UCSD-AML1 (cell line): ENCODE data around the gene TNS4.

Experiments
- DNase-seq: peaks from one replicate; lab custom pipeline; 2025; ENCODE audit not compliant: unreplicated experiment; lab: John Stamatoyannopoulos, UW

Gene TNS4

DNA sequence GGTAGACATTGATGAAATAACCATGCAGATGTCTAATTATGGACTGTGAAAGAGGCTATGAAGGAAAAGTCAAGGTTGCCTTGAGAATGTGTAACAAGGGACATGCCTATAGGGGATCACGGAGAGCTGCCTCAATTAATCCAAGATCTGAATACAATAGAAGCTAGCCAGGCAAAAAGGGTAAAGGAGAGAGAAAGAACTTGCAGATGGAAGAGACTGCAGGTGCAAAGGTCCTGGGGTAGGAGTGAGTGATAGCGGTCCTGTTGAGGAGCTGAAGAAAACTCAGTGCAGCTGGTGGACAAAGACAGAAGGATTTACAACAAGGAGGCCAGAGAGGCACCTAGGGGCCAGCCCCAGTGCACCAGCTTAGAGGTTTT lies 15.9 kb upstream of the TNS4 start:
- no peak for DNase-seq

DNA sequence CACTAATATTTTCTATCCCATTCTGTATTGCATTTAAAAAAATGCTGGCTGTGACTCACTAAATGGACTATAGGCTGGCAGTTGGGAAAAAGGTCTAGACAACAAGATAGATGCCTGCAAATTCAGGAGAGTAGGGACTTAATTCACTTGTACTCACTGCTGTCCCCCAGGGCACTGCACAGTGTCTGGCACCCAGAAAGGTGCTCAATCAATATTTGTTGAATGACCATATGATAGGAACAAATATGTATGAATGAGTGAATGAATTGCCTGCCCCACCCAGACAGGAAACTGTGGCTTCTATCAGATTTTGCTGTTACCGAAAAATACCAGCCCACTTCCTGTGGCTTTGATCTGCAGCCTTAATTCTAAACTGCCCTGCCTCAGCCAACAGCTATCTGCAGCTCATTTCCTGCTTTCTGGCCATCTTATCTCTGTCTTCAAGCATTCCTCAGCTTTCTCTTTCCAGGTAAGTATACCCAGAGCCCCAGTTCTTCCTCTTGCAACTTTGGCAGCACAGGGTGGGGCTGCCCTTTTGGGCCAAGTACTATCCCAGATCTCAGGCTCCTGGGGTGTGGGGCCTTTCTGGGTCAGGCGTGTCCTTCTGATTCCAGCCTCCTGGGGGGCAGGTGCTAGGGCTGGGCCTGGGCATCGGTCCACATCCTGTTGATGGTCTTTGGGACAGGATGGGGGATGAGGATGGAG lies 15.3 kb upstream of the TNS4 start:
- peak; percentile 40 for DNase-seq

DNA sequence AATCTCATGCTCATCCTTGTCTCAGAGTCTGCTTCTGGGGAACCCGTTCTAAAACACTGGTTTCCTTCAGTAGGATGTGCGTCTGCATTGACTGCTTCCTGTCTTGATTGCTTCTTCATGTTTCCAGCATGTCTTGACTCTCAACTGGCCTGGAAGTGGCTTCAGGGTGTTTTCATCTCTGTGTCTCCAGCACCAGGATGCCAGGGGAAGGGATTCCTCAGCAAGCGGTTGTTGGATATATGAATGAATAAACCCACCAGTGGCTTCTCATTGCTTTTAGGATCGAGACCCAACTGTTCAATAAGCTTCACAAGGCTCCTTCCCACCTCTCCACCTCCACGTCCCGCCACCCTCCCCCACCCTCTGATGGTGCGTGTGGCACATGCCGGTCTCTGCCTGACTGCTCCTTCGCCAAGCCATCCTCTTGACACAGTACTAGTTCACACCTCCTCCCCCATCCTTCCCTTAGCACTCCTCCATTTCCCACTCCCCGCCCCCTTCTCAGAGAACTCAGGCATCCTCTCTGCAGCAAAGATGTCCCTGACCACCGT lies 14.1 kb upstream of the TNS4 start:
- DNase-seq = no peak

DNA sequence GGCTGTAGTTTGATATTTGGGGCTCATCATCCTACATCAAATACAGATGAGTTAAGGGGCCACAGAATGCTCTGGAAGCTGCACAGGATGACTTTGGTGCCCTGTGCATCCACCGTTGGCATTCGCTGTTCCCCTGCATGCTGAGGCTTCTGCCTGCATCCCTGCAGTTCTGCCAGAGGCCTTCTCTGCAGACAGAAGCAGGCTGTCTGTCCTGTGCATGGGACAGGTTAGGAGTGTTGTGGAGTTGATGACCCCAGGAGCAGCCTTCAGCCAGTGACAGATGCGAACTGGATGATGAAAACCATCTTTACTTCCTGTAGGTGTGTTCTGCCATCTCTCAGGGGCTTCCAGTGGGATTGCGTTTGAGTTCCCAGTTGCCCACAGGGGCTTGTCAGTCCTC lies 13.6 kb upstream of the TNS4 start:
- no peak for DNase-seq

DNA sequence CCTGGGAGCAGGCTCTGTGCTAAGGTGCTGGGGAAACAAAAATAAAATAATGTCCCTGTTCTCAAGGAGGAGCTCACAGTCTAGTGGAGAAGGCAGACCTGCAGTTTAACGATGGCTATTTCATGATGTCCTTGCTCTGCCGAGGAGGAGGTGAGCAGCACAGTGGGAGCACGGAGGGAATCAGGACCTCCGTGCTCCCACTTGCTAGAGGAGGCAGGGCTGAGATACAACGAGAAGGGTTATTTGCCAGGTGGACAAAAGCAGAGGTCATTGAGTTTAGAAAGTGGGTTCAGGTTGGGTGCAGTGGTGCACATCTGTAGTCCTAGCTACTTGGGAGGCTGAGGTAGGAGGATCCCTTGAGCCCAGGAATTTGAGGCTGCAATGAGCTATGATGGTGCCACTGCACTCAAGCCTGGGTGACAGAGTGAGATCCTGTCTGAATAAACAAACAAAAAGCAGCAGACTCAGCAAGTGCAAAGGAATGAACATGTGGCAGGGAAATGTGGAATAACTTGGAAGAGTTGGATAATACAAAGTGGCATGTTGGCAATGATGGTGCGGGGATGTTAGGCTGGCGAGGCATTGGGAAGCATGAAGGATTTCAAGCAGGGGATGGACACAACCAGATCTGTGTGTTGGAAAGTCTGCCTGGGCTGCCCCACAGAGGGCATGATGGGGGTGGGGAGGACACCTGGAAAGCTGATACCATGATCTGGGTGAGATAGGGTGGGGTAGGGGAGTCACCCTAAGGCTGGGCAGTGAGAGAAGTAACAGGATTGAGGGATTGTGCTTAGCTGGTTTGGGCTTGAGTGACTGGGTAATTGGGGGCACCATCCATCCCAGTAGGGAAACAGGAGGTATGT lies 12.8 kb upstream of the TNS4 start:
- DNase-seq = no peak

DNA sequence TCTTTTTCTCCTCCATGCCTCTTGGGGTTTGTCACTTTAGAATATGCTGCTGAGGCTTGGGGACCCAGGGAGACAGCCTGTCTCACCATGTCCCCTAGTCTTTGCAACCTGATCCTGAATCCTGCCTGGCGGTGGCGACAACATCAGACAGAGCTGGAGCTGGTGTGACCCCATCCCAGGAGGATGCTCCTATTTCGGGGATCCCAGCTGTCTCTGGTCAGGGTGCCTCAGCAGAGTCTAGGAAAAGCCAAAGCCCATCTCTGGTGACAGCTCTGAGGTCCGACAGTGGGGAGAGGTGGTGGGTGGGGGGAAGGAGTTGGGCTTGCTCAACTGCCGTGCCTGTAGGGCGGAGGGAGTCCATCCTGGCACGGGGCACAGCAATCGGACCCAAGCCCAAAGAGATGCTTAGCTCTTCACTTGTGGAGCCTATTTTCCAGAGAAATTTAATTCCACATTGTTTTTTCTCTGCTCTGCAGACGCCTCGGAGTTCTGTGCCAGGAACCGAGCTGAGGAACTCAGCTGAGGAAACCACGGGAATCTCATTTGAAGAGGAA lies 10.3 kb upstream of the TNS4 start:
- no peak for DNase-seq

DNA sequence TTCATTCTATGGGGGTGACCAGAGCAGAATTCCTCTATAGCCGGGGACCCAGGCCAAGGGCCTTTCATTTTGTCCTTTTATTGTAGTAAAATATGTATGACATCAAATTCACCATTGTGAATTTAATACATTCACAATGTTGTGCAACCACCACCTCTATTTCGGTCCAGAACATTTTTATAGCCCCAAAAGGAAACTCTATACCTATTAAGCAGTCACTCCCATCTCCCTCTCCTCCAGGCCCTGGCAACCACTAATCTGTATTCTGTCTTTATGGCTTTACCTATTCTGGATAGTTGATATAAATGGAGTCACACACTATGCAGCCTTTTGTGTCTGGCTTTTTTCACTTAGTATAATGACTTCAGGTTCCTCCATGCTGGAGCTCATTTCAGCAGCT lies 9.7 kb upstream of the TNS4 start:
- DNase-seq = no peak

DNA sequence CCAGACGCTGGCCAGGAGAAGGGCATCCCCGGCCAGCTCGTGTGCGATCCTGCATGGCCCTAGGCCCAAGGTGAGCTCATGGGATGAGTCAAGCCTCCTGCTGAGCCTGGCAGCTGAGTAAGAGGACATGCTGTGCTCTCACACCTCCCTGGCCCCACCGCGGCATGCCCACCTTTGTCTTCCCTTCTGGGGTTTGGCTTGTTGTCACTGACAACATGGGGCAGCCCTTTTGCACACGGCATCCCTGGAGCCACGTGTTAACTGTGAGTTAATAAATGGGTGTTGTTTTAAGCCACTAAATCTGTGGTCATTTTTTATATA lies 8.9 kb upstream of the TNS4 start:
- DNase-seq = no peak

DNA sequence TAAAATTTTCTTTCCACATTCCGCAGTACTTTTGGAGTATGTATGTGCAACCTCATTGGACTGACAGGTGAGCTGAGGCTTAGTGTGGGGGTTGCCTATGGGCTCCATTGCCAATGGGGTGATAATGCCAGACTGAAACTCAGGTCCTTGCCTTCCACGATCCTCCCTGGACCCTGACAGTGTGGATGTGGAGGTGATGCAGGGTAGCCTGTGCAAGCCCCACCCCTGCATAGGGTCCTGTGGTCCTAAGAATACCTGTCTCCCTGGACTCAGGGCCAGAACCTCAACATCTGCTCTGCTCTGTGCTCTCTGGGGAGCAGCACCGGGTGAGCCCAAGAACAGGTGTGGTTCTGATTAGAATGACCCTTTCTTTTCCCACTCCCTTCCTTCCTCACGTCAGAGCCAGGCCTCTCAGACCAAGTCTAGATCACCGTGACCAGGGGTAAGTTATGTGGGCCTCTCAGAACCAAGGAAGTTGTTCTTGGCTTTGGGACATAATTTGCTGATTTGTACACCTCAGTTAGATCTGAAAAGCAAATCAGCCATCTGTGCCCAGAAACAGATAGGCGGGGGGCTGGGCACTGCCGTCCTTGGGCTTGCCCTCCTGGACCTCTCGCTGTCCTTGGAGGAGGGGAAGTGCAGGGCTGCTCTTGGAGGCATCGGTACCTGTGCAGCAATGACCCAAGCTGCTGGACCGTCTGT lies 8.4 kb upstream of the TNS4 start:
- no peak for DNase-seq

DNA sequence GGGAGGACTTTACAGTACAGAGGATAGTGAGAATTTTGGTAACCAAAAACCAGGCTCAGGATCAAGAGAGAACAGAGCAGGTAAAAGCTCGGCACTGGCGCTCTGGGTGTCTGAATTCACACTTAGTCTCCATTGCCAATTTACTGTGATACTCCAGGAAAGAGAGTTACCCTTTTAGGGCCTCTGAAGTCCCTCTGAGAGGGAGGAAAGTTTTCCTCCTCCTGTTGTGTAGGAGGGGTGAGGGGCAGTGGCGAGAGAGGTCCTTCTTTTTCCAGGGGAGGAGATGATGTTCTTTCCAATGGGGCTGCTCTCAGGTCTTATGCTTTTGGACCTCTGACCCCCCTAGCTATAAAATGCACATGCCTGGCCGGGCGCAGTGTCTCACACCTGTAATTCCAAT lies 5.4 kb upstream of the TNS4 start:
- no peak for DNase-seq

DNA sequence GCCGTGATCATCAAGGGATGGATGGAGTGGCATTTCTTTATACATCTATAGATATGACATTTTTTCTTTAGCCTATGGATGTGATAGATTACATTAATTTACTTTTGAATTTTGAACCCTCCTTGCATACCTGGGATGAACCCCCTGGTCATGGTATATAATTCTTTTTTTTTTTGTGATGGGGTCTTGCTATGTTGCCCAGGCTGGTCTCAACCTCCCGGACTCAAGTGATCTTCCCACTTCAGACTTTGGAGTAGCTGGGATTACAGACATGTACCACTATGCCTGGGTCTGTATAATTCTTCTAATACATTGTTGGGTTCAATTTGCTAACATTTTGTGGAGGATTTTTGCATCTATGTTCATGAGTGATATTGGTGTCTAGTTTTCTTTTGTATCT lies 1.7 kb upstream of the TNS4 start:
- DNase-seq = no peak

DNA sequence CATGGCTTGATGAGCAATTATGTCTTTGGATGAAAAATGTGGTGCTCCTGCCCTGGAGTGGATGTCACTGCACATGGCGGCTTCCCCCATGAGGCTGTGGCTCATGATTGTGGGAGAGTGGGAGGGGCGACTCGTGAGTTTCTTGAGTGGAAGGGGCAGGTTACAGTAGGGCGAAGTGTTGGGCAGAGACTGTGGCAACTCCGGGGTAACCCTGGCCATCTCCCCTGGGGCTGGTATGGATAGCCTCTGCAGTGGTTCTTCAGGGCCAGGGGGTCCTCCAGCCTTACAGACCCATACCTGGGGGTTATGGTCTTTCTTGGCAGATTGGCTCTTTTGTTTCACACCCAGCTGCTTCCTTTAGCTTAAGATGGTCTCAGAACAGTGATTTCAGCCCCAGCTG lies 1.3 kb upstream of the TNS4 start:
- DNase-seq = no peak

DNA sequence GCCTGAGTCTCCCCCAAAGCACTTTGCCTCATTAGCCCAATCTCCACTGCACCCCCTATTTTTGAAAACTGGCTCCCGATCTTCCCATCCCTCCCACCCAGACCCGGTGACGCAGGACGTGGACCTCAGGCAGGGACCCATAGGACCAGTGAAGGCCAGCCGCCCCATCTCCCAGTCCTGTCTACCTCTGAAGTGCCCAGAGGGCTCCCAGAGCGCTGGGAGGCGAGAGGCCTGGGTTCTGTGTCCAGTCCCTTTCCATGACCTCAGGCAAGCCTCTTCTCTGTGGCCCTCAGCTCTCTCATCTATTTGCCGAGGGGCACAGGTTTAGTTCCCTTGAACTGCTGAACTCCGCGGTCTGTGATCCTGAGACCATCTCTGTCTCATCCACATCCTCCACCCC lies 714 bp downstream of the TNS4 start:
- no peak for DNase-seq

DNA sequence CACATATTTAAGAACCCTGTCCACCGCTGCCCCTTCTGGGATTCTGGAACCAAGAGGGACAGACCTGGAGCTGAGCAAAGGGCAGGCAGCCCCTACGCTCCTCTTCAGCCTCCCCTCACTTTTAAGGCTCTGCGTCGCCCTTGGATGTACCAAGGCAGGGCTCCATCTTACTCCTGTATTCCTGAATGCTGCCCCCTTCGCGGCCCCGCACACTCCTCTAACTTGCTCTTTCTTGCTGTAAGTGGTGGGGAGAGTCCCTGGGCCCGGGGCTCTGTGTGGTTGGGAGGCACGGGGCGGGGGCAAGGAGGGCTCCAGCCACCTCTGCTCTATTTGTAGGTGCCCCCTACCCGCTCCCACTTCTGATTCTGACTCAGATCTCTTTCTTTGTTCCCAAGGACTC lies 1.2 kb downstream of the TNS4 start:
- no peak for DNase-seq

DNA sequence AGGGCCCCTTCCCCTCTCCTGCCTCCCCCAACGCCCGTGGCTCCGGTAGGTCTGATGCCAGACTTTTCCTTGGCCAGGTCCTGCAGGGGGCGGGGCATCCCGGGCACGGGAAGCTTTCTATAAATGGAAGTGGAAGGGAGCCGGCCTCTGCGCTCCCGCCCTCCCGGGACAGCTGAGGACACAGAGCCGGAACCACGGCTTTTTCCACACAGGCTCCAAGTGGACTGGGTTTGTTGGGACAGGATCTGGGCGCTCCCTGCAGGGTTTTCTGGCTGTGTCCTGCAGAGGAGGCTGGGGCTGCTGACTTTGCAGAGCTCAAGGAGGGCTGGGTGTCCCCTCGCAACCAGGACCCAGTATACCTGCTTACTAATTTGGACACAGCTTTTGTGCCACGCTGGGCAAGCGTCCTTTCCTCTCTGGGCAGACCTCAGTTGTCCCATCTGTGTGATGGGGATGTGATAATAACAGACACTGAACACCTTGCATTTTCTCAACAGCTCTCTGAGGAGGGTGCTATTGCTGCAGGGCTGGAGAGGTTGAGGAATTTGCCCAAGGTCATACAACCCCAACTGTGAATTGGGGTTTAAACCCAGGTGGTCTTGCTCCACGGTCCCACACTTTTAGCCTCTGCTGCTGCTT lies 1.8 kb downstream of the TNS4 start:
- DNase-seq = no peak

DNA sequence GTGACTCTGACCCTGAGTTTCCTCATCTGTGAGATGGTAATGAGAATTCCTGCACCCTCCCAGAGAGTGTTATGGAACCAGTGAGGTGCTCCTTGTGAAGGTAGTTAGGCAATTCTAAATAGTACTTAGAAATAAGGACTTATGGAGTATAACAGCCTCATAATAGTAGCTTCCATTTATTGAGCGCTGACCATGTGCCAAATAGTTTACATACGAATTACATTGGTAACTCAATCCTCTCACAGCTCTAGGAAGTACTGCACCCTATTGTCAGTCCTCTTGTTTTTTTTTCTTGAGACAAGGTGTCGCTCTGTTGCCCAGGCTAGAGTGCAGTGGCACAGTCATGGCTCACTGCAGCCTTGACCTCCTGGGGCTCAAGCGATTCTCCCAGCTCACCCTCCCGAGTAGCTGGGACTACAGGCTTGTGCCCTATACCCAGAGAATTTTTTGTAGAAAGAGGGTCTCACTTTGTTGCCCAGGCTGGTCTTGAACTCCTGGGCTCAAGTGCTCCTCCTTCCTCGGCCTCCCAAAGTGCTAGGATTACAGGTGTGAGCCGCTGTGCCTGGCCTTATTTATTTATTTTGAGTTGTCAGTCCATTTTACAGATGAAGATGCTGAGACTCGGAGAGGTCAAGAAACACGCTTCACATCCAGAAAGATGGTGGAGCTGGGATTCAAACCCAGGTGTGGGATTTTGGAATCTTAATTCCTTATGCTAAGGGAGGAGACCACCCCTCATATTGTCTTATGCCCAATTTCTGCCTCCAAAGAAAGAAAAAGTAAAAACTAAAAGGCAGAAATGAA lies 2.9 kb downstream of the TNS4 start:
- DNase-seq = no peak

DNA sequence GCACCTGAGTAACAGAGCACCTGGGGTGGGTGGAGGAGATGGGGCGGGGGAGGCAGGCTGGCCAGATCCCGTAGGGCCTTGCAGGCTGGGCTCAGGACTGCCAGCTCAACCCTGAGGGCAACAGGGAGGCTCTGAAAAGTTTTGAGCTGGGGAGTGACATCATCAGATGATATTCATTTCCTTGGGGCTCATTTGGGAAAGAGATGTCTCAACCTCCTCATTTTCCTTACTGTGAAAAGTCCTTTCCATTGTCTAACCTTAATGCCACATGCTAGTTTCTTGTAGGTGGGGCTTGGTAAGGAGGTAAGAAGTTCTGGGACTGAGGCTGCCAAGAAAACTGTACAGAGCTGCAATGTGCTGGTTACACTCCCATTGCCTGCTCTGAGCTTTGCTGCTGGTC lies 3.7 kb downstream of the TNS4 start:
- DNase-seq = no peak

DNA sequence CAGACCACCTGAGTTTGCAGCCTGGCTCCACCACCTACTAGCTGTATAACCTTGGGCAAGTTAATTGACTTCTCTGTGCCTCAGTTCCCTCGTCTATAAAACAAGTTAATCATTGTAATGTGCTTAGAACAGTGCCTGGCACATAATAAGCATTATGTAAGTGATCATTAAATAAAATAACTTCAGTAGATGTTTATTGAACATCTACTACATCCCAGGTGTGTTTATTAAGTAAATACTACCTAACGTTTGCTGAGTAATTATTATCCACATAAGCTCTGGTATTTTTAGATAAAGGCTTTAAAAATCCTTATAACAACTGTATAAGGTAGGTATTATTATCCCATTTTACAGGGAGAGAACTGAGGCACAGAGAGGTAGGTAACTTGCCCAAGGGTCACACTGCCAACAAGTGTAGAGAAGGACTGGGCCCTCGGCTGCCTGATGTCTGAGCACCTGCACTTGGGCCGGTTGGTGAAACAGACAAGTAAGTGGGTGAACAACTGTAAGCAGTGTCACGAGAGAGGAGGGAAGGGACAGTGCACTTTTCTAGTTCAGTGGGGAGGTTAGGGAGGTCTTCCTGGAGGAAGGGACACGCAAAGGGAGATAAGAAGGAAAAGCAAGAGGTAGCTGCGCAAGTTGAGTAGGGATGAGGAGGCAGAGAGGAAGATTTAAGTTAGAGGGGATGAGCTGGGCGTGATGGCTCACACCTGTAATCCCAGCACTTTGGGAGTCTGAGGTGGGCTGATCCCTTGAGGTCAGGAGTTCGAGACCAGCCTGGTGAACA lies 4.6 kb downstream of the TNS4 start:
- no peak for DNase-seq

DNA sequence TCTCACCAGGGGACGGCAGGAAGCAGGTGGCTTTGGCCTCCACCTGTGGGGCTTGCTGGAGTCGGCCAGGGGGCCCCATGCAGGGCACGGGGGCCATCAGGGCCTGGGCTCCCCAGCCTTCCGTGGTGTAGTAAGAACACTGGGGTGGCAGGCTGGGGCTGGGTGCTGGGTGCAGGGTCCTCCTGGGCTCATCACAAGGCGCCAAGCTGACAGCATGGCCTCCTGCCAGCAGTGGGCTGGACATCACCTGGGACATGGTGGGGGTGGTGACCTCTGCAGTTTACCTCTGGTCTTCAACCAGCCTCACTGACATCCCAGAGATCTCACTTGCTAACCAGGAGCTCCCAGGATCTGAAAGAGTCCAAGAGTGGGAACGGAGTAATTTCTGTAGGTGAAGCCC lies 5.3 kb downstream of the TNS4 start:
- DNase-seq = no peak

DNA sequence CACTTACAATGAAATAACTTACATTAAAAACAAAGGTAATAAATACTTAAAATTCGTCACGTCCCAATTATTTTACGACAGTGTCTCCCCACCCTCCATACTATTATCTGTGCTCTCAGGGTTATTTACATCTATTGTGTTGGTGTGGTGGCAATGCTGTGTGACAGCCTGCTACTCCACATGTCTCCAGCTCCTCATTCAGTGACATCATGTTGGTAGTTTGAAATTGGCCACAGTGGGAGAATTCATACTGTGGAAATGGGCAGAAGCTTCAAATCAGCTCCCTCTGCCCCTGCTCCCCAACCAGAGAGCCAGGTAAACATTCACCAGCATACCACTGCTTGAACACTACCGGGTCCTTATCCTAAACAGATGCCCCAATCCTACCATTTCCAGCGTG lies 6.3 kb downstream of the TNS4 start:
- DNase-seq = no peak
